Astrocyte (in vitro differentiated cells and primary cell): Measurements from ENCODE around the gene ABHD17B.

Experiments
- CTCF ChIP-seq: IDR thresholded peaks from 2 replicates; pipeline ENCODE4 v1.5.1; 2011; ENCODE audit warnings: low read depth, mild to moderate bottlenecking, inconsistent platforms, low read length, moderate library complexity; ENCODE audit not compliant: insufficient read depth
- EZH2 ChIP-seq: IDR thresholded peaks from 2 replicates; pipeline ENCODE4 v1.6.1; 2012; ENCODE audit warnings: mild to moderate bottlenecking, low read length, inconsistent platforms; ENCODE audit not compliant: insufficient read depth

- no peak for TF ChIP-seq CTCF
- no peak for TF ChIP-seq EZH2
Measured at GRCh38 chr9:71879644-71880174, 31.3 kb downstream of the ABHD17B start.
